Cardiac atrium fibroblast (primary cell): Measurements from ENCODE around the gene KATNBL1. TPM values are rescaled to one million over a fixed set of nuclear protein-coding genes. Genes with fewer than 3 reads are reported as not detected.

Experiments
- total RNA-seq: library from RNA; depleted of rRNA; stranded (reverse); fragments of >200 nt; gene quantifications from 2 replicates; pipeline ENCODE4 v1.2.3, GENCODE V29; 2015

The KATNBL1 gene, protein sequence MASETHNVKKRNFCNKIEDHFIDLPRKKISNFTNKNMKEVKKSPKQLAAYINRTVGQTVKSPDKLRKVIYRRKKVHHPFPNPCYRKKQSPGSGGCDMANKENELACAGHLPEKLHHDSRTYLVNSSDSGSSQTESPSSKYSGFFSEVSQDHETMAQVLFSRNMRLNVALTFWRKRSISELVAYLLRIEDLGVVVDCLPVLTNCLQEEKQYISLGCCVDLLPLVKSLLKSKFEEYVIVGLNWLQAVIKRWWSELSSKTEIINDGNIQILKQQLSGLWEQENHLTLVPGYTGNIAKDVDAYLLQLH
- 33.2 and 36.0 TPM in 2 replicates for total RNA-seq

DNA sequence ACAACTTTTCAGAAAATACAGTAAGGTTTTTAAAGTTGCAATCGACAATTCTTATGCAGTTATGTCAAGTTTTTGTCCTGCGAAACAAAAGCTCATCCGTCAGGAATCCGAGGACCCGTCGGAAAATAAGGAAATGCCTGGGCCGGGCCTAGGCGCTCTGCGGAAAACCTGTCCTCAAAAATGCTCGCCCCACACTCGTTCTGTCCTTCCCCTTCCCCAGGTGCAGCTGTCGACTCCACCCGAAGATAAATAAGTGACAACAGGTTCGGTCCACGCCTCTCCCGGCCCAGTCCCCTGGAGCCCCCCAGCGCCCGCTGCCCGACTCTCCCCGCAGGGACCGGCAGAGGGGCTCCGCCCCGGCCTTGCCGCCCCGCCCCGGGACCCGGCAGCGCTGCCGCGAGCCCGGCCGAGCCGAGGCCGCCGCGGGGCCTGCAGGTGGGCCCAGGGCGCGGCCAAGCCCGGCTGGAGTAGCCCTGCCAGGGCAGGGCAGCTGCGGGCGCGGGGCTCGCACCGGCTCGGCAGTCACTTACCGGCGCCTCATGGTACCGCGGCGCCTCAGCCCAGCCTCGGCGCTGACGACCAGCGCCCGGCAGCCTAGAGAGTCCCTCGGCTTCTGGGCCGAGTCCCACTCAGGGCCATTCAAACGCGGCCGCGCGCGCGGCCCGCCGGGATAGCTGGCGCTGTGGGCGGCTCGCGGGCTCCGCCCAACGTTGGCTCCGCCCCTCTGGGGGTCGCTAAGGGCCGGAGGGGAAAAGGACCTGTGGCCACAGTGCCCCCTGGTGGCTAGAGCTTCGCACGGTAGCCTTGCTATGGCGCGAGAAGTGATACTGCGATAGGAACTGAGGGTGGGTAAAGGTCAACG lies at the start of gene KATNBL1:
KATNBL1 (minus strand) TSS at position 676 of the 862 bp plus-strand sequence. CDS start 46,420 bp downstream, outside the sequence.

DNA sequence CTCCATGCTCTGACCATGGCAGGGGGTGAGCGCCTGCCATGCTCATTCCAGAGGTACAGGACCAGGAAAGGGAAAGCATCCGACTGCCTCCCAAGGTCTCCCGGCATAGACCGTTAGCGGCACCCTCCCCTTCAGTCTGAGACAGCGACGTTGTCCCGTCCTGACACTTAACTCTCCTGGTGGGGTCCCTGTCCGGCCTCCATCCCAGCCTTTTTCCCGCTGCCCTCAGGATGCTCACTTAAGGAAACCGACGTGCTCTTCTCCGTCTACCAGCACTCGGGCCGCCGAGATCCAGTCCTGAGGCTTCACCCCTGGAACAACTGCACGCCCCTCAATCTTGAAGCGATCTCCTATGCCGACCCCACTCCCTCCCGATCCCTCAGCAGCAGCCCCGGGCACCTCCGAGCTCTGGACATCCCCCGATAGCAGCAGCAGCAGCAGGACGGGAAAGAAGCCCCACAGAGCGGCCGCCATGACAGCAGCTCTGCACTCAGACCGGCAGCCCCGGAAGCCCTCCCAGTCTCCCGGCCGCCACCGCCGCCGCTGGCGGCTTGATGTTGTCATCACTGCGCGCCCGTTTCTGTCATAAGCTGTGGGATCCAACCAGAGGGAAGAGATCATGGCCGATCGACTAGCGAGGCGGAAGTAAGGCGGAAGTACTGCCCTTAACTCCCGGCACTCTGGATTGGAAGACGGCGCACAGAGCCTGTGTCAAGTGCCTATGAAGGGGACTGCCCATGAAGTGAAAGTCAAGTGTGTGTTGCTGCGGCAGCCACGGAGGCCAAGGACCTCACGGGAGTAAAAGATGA lies 108.3 kb downstream of the KATNBL1 start, which contains the start of the genes EMC7 and PGBD4:
EMC7 (minus strand) TSS at position 497 of the 809 bp plus-strand sequence; CDS start at position 474, 23 bp downstream.
PGBD4 (plus strand) TSS at position 718 of the 809 bp plus-strand sequence. CDS start 449 bp downstream, outside the sequence.

Other genes with a start within 250 kb of the KATNBL1 start
- not detected in 2 replicates for gene CHRM5, start 241.6 kb downstream of the KATNBL1 start, total RNA-seq
- gene AVEN, start 170.9 kb downstream of the KATNBL1 start, total RNA-seq = 24.9 and 31.1 TPM in 2 replicates
- 43.0 and 68.5 TPM in 2 replicates for gene EMC7, start 108.2 kb downstream of the KATNBL1 start, total RNA-seq
- 1.4 and 1.9 TPM in 2 replicates for gene PGBD4, start 108.0 kb downstream of the KATNBL1 start, total RNA-seq
- 166 and 184 TPM in 2 replicates for gene EMC4, start 14.9 kb upstream of the KATNBL1 start, total RNA-seq
- 7.8 and 9.9 TPM in 2 replicates for gene SLC12A6, start 127.7 kb upstream of the KATNBL1 start, total RNA-seq
- 227 and 279 TPM in 2 replicates for gene NOP10, start 133.0 kb upstream of the KATNBL1 start, total RNA-seq
- gene NUTM1, start 133.2 kb upstream of the KATNBL1 start, total RNA-seq = not detected in 2 replicates
- 10.7 and 12.8 TPM in 2 replicates for gene LPCAT4, start 157.1 kb upstream of the KATNBL1 start, total RNA-seq
- 13.1 and 14.3 TPM in 2 replicates for gene GOLGA8A, start 227.7 kb upstream of the KATNBL1 start, total RNA-seq